Medulla oblongata (tissue), 1 donor: ENCODE data around the gene NPR3.

ENCODE experiments used
- DNase-seq: peaks from one replicate; pipeline ENCODE4 v3.0.0-alpha.2; 2015; ENCODE audit errors: extremely low spot score

The NPR3 gene

DNA sequence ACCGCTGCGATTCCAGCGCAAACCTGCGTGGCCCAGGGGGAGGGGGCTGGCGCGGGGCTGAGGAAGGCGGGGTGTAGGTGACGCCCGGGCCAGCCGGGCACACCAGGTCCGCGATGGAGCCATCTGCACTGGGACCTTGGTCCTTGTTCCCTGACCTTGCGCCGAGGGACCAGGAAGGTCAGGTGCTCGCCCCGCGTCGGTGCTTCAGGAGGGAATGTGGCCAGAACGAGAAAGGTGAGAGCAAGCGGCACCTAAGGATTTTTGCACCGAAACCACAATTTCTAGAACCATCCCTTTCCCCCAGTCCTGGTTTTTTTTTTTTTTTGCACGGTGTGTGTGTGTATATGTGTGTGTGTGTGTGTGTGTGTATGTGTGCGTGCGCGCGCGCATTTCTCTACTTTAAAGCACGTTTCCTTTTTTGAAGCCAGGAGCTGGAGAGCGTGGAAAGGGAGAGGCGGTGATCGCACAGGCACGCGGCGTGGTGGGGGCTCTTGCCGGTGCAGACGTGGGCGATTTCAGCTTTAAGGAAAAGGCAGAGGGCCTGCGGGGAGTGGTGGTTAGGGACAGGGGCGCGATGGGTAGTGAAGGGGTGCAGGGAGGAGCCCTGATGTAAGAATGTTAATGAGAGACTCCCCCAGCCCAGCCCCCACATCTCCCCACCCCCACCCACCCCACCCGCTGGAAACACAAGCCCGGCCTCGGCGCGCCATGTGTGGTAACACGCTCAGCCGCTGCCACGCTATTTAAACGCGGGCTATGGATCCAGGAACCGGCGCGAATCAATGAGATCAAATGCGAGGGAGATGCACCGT lies at the start of gene NPR3:
Gene NPR3, plus strand, starts transcription at position 772 of the 812 bp plus-strand sequence. CDS start 456 bp downstream, outside the sequence.
- no peak for DNase-seq

DNA sequence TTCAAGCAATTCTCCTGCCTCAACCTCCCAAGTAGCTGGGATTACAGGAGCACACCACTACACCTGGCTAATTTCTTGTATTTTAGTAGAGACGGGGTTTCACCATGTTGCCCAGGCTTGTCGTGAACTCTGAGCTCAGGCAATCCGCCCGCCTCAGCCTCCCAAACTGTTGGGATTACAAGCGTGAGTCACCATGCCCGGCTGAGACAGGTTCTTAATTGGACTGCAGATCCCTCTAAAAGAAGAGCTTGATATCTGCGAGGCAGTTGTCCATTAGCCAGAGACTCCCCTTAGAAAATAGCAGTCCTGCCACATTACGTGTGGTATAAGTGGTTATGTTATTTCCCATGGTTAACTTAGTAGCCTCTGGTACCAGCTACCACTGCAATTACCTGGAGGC lies 46.6 kb upstream of the NPR3 start:
- DNase-seq: no peak

- no peak for DNase-seq
Observed at GRCh38 chr5:32668552-32668951, 42.6 kb upstream of the NPR3 start.

- DNase-seq: no peak
Observed at GRCh38 chr5:32673272-32673671, 37.8 kb upstream of the NPR3 start.

DNA sequence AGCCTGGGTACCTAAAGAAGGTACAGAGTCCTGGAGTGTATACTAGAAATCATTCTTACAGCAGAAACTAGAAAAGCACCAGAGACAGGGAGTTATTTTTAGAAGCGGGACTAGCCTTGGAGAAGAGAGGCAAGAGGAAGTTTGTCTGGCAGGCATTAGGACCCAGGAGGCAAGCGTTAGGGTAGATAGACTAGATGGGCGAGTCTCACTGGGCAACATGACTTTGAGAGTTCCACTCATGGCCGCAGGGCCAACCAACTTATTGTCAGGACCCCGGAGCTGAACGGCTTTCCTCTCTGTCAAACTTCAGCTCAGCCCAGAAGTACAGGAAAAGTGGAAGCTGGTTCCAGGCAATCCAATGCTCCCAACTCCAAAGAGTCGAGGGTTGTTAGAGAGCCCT lies 34.1 kb upstream of the NPR3 start:
- no peak for DNase-seq

DNA sequence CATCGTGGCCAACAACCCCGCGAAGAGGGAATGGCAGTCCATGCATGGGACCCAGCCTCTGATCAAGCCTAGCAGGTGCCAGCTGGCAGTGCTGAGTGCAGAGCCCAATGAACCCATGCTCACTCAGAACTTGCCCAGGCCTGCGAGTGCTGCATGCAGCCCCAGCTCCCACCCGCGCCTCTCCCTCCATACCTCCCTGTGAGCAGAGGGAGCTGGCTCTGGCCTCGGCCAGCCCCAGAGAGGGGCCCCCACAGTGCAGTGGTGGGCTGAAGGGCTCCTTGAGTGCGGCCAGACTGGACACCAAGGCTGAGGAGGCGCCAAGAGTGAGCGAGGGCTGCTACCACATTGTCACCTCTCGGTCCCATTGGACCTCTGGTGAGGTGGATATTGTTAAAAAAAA lies 32.6 kb upstream of the NPR3 start:
- DNase-seq: no peak

GRCh38 chr5:32679218-32679617 lies 31.9 kb upstream of the NPR3 start:
- DNase-seq: no peak

DNA sequence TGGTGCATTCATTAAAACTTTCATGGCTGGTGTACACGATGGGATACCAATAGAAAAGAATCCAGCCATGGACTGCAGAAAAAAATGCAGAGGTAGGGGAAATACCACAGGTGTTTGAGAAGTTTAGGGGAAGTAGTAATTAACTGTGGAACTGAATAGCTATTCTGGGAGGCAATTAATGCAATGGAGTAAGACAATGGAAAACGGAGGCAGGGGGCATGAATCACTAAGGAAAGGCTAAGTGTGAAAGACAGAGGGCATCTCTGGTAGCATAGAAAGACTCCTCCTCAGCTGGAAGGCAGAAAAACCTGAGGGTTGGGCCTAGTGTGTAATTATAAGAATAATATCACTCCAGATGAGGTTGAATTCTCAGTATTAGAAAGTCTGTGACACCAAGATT lies 30.9 kb upstream of the NPR3 start:
- no peak for DNase-seq

DNA sequence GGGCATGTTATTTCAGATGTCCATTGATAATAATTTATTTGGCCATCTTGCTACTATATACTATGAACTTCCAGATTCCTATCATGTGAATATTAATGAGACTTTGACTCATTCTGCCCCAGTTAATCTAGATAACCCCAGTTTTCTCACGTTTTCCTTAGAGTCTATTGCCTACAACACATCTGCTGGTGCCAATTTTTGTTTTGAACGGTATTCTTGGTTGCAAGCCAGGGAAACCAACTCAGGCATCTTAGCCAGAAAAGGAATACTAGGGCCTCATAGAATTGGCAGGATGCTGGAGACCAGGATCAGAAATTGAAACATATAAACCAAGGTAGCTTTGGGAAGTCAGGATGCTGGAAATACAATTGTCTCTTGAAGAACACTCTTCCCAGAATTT lies 28.0 kb upstream of the NPR3 start:
- no peak for DNase-seq

DNA sequence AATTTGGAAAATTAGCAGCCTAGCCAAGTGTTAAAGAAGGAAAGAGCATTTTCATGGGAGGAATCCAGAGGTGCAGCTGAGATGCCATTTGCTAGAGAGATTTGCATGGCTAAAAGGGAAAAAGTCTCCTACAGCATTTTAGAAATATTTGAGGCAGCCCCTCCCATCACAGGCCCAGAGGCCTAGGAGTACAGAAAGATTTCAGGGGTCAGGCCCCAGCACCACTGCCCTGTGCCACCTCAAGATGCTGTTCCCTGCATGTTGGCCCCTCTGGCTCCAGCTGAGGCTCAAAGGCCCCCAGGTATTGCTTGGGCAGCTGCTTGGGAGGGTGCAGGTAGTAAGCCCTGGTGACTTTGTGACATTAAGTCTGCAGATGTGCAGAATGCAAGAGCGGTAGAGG lies 26.9 kb upstream of the NPR3 start:
- no peak for DNase-seq

- no peak for DNase-seq
Observed at GRCh38 chr5:32686799-32687498, 24.2 kb upstream of the NPR3 start.

GRCh38 chr5:32687499-32687831 lies 23.7 kb upstream of the NPR3 start:
- DNase-seq: no peak

GRCh38 chr5:32690153-32690552 lies 21.0 kb upstream of the NPR3 start:
- no peak for DNase-seq

DNA sequence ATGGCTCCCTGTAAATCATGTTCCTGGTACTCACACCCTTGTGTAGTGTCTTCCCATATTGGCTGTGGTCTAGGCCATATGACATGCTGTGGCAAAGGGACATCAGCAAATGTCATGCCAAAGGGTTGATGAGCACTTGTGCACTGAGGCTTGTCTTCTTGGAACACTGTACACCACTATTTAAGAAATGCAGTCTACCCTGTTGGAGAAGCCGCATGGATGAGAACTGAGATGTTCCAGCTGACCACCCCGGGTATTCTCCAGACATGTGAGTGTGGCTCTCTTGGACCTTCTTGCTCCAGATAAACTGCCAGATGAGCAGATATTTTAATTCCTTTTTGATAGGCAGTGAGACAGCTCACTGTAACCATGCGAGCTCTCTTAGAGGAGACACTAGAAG lies 20.5 kb upstream of the NPR3 start:
- DNase-seq: no peak

- no peak for DNase-seq
Observed at GRCh38 chr5:32692036-32692746, 18.9 kb upstream of the NPR3 start.

DNA sequence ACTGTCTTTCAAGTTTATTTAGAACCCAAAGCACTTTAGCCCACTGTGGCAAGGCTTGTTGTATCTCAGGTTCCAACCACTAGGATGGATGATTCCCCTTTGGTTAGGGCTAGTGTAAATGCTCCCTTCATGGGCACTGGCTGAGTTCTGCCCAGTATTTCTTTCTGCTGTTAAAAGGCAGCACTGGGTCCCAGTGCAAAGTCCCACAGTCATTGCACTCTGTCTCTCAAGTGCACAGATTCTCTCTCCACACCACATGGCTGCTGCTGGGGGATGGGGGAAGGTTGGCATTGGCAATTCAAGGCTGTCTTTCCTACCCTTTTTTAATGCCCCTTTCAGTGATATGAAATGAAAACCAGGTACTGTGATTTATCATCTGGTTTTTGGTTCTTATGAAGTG lies 7.2 kb upstream of the NPR3 start:
- no peak for DNase-seq

DNA sequence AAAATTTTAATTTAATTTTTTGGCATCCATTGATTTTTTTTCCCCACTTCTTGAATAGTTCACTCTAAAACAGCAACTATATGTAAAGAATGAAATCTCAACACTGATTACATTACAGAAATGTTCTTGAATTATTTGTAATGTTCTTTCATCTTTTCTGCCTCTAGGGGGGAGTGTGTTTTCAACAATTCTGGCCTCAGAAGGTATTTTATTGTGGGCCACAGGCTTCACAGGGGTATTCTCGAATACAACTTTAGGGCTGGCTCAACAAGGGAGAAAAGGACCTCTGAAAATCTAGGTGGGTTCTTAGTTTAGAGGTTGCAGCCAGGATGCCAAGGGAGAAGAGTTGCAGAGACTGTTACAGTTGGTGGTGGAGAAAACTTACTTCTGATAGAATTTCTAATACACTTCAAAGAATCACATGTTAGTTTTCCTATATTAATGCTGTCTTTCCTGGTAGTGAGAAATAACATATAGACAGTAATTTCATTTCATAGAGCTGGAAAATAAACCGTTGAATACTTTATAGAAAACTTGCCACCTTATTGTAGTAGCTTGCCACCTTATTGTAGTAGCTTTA lies 3.6 kb upstream of the NPR3 start:
- no peak for DNase-seq

GRCh38 chr5:32708949-32709348 lies 2.2 kb upstream of the NPR3 start:
- DNase-seq: no peak

- peak; percentile 69 for DNase-seq
Observed at GRCh38 chr5:32709750-32710549, 1.2 kb upstream of the NPR3 start.

- DNase-seq: no peak
Observed at GRCh38 chr5:32711362-32711680, 200 bp downstream of the NPR3 start.

GRCh38 chr5:32711681-32712480 lies 760 bp downstream of the NPR3 start:
- DNase-seq: no peak
